Muscle layer of colon (tissue), 2 donors: ENCODE measurements around the gene DLEU7.

Experiments
- H3K27ac ChIP-seq: one replicate; pipeline ENCODE4 v1.7.0; 2013; ENCODE audit warnings: low read depth, mild to moderate bottlenecking, low read length, moderate library complexity
- H3K27me3 ChIP-seq, 2 donors: one replicate each; pipeline ENCODE4 v1.7.0; 2013; ENCODE audit warnings: low read length in 2 of 2, mild to moderate bottlenecking in 2 of 2; ENCODE audit not compliant: insufficient read depth in 2 of 2, control insufficient read depth in 1 of 2
- H3K36me3 ChIP-seq: one replicate; pipeline ENCODE4 v1.7.0; 2013; ENCODE audit warnings: mild to moderate bottlenecking, low read length; ENCODE audit not compliant: insufficient read depth
- H3K4me1 ChIP-seq: one replicate; pipeline ENCODE4 v1.7.0; 2013; ENCODE audit warnings: mild to moderate bottlenecking, low read length; ENCODE audit not compliant: insufficient read depth
- H3K4me3 ChIP-seq, 2 donors: one replicate each; pipeline ENCODE4 v1.7.0; 2013; ENCODE audit warnings: low read length in 2 of 2, low read depth in 1 of 2, mild to moderate bottlenecking in 1 of 2, moderate library complexity in 1 of 2
- H3K9ac ChIP-seq: one replicate; pipeline ENCODE4 v1.7.0; 2013; ENCODE audit warnings: low read length
- H3K9me3 ChIP-seq: one replicate; pipeline ENCODE4 v1.7.0; 2013; ENCODE audit warnings: mild to moderate bottlenecking, low read length
- donor health status: abdominal sarcoma.
- donor health status: Adenocarcinoma of cecum.

The DLEU7 gene

GRCh38 chr13:50843257-50844083, at the start of gene DLEU7:
Gene DLEU7 (minus strand): TSS chr13:50843692. CDS start chr13:50843646, 46 bp downstream.
- Histone ChIP-seq H3K9me3 (no peaks in the 10 kb centered on the region), H3K27ac (no peak within 1 kb of the TSS), H3K36me3 (no peaks in the 10 kb centered on the region), H3K4me3 (peak within 1 kb of the TSS; percentile 33), H3K9ac (no peak within 1 kb of the TSS), H3K27me3 (peaks cover 10 to 15% of the 10 kb centered on the region in 2 donors), H3K4me1 (peaks cover 7% of the 10 kb centered on the region)

GRCh38 chr13:50892210-50892944, 48.9 kb upstream of the DLEU7 start:
- no peak overlapping the region for H3K9ac ChIP-seq
- no peaks in the 10 kb centered on the region for H3K27me3 ChIP-seq
- H3K27ac ChIP-seq, result no peak overlapping the region
- H3K9me3 ChIP-seq, result no peaks in the 10 kb centered on the region
- no peaks in the 10 kb centered on the region for H3K36me3 ChIP-seq
- no peak overlapping the region for H3K4me3 ChIP-seq
- no peaks in the 10 kb centered on the region for H3K4me1 ChIP-seq

GRCh38 chr13:50891206-50891605, 47.7 kb upstream of the DLEU7 start:
- Histone ChIP-seq H3K4me3 (no peak overlapping the region), H3K9me3 (no peaks in the 10 kb centered on the region), H3K36me3 (no peaks in the 10 kb centered on the region), H3K9ac (no peak overlapping the region), H3K27ac (no peak overlapping the region), H3K4me1 (no peaks in the 10 kb centered on the region), H3K27me3 (no peaks in the 10 kb centered on the region)

GRCh38 chr13:50889317-50889716, 45.8 kb upstream of the DLEU7 start:
- Histone ChIP-seq H3K27me3 (no peaks in the 10 kb centered on the region), H3K27ac (no peak overlapping the region), H3K36me3 (no peaks in the 10 kb centered on the region), H3K9ac (no peak overlapping the region), H3K4me3 (no peak overlapping the region), H3K9me3 (no peaks in the 10 kb centered on the region), H3K4me1 (no peaks in the 10 kb centered on the region)

GRCh38 chr13:50888362-50888761, 44.9 kb upstream of the DLEU7 start:
- no peaks in the 10 kb centered on the region for H3K4me1 ChIP-seq
- H3K9ac ChIP-seq, result no peak overlapping the region
- no peaks in the 10 kb centered on the region for H3K9me3 ChIP-seq
- H3K36me3 ChIP-seq, result no peaks in the 10 kb centered on the region
- H3K27ac ChIP-seq, result no peak overlapping the region
- H3K4me3 ChIP-seq, result no peak overlapping the region
- no peaks in the 10 kb centered on the region for H3K27me3 ChIP-seq

- Histone ChIP-seq H3K27ac (no peak overlapping the region), H3K4me3 (no peak overlapping the region), H3K36me3 (no peaks in the 10 kb centered on the region), H3K4me1 (no peaks in the 10 kb centered on the region), H3K27me3 (no peaks in the 10 kb centered on the region), H3K9ac (no peak overlapping the region), H3K9me3 (no peaks in the 10 kb centered on the region)
Measured at GRCh38 chr13:50887151-50887550, 43.7 kb upstream of the DLEU7 start.

- no peaks in the 10 kb centered on the region for H3K27me3 ChIP-seq
Measured at GRCh38 chr13:50884265-50884664, 40.8 kb upstream of the DLEU7 start.

GRCh38 chr13:50883728-50884127, 40.2 kb upstream of the DLEU7 start:
- Histone ChIP-seq H3K4me1 (no peaks in the 10 kb centered on the region), H3K27ac (no peak overlapping the region), H3K4me3 (no peak overlapping the region), H3K36me3 (no peaks in the 10 kb centered on the region), H3K9ac (no peak overlapping the region), H3K27me3 (no peaks in the 10 kb centered on the region), H3K9me3 (no peaks in the 10 kb centered on the region)

More at GRCh38 chr13:50884265-50884664, 40.8 kb upstream of the DLEU7 start:
- no peak overlapping the region for H3K4me3 ChIP-seq
- no peaks in the 10 kb centered on the region for H3K36me3 ChIP-seq
- H3K9ac ChIP-seq, result no peak overlapping the region
- no peak overlapping the region for H3K27ac ChIP-seq
- no peaks in the 10 kb centered on the region for H3K9me3 ChIP-seq
- H3K4me1 ChIP-seq, result no peaks in the 10 kb centered on the region

GRCh38 chr13:50882816-50883435, 39.4 kb upstream of the DLEU7 start:
- Histone ChIP-seq H3K9ac (no peak overlapping the region), H3K4me3 (no peak overlapping the region), H3K36me3 (no peaks in the 10 kb centered on the region), H3K4me1 (no peaks in the 10 kb centered on the region), H3K27me3 (no peaks in the 10 kb centered on the region), H3K27ac (no peak overlapping the region), H3K9me3 (no peaks in the 10 kb centered on the region)

- Histone ChIP-seq H3K27me3 (no peaks in the 10 kb centered on the region), H3K36me3 (no peaks in the 10 kb centered on the region), H3K4me3 (no peak overlapping the region), H3K9me3 (no peaks in the 10 kb centered on the region), H3K9ac (no peak overlapping the region), H3K27ac (no peak overlapping the region), H3K4me1 (no peaks in the 10 kb centered on the region)
Measured at GRCh38 chr13:50873991-50874390, 30.5 kb upstream of the DLEU7 start.

GRCh38 chr13:50873467-50873866, 30.0 kb upstream of the DLEU7 start:
- Histone ChIP-seq H3K36me3 (no peaks in the 10 kb centered on the region), H3K27me3 (no peaks in the 10 kb centered on the region), H3K27ac (no peak overlapping the region), H3K9me3 (no peaks in the 10 kb centered on the region), H3K4me1 (no peaks in the 10 kb centered on the region), H3K4me3 (no peak overlapping the region), H3K9ac (no peak overlapping the region)
